Pancreas (tissue), 10 donors: Measurements from ENCODE around the gene C20orf141. TPM values are rescaled to one million over a fixed set of nuclear protein-coding genes. Genes with fewer than 3 reads are reported as not detected.
A peak's percentile ranks its signal among the peaks of the same experiment; 100 is the strongest.

ENCODE experiments used
- ATAC-seq, 4 donors: fragments of 200-7000 bp; cut with Tn5 transposase; one replicate each; pipeline versions ENCODE4 v1.8.0 to v1.9.1; 2020; ENCODE audit warnings: mild to moderate bottlenecking in 4 of 4, moderate library complexity in 4 of 4
- DNase-seq, 6 donors: peaks; one replicate each; pipeline ENCODE4 v3.0.0-alpha.2; 2020
- FAIRE-seq: peaks from 2 replicates; lab custom pipeline; 2012; peaks lifted over from hg19 to GRCh38; lab: Jason Lieb, UNC
- H3K27ac ChIP-seq, 4 donors: fragments of 200-600 bp; sonication (generic); 1 replicate in 3 of 4; 2 replicates in 1 of 4; pipeline versions ENCODE4 v1.5.0 to v1.8.0; 2020
- H3K27me3 ChIP-seq, 4 donors: fragments of 200-600 bp; one replicate each; pipeline ENCODE4 v1.8.0; 2021
- H3K36me3 ChIP-seq, 3 donors: fragments of 200-600 bp; sonication (generic) in 1 of 3; one replicate each; pipeline versions ENCODE4 v1.5.0 to v1.8.0; 2020 to 2021
- H3K4me1 ChIP-seq, 3 donors: fragments of 200-600 bp; one replicate each; pipeline ENCODE4 v1.8.0; 2021
- H3K4me3 ChIP-seq, 4 donors: fragments of 200-600 bp; sonication (generic) in 2 of 4; one replicate each; pipeline versions ENCODE4 v1.5.0 to v1.8.0; 2020 to 2021
- H3K9me3 ChIP-seq, 4 donors: fragments of 200-600 bp; one replicate each; pipeline ENCODE4 v1.8.0; 2021
- CTCF ChIP-seq, 4 donors: fragments of 200-600 bp; sonication (generic) in 3 of 4; IDR thresholded peaks; one replicate each; pipeline versions ENCODE4 v1.5.0 to v1.8.0; 2021; ENCODE audit warnings: antibody characterized with exemption in 4 of 4
- WGBS, 2 donors: extraction: QIAGEN DNeasy Blood & Tissue Kit; methylation state at CpG; one replicate each; pipeline ENCODE4 v1.1.7; 2013; 5-methylcytosine and 5-hydroxymethylcytosine counted together
- intact Hi-C, 3 donors: fragments of 100-400 bp; cut with DNase I; formaldehyde crosslinking; loops; one replicate each; pipeline versions ENCODE4 v1.11.1 to v1.14.2; 2022
- polyA plus RNA-seq, 2 donors: library from polyadenylated mRNA; stranded (reverse); fragments of 200-250 nt; gene quantifications; one replicate each; pipeline ENCODE4 v1.2.3, GENCODE V29; 2013
- total RNA-seq, 6 donors: library from RNA; stranded (reverse); fragmentation: NEBNext Ultra II Directional in 4 of 6; extraction: Animal tissue kit (Norgen Biotek cat#: 25700) in 4 of 6; gene quantifications; one replicate each; pipeline versions ENCODE4 v1.2.1 to v1.2.4, GENCODE V29; 2021 to 2023
- donor health status: healthy with polysubstance abuse.
- donor health status: DM: no; HTN: no; CAD: no; lungs with moderate emphysema.
- donor health status: DM: no; HTN: no; CAD: no.
- donor health status: control.
- donor health status: control.
- donor health status: Bipolar disorder and iron deficiency.
- donor health status: DM: yes; HTN: yes; CAD: no.
- donor health status: DM: no; HTN: no; CAD: no.
- donor health status: DM: no; HTN: no; CAD: no.
- donor health status: DM: yes; HTN: yes; CAD: no.

C20orf141 gene
- total and polyA plus RNA-seq, 8 donors = 0.19 TPM; not detected in 7

GRCh38 chr20:2809690-2810089 is 5.1 kb upstream of the C20orf141 start:
- no peak for DNase-seq
- no peak overlapping the region for H3K27ac ChIP-seq
- TF ChIP-seq CTCF (IDR thresholded peaks at IDR 0.05) = no peak
- H3K36me3 ChIP-seq = no peaks in the 10 kb centered on the region
- FAIRE-seq = no peak
- H3K4me3 ChIP-seq = no peak overlapping the region
- peaks cover 0 to 12% (median 3%) of the 10 kb centered on the region in 4 donors for H3K27me3 ChIP-seq
- intact Hi-C loops = no loop called here
- ATAC-seq = no peak
- 86 to 88% methylated on average over 10 of the region's 10 CpGs for WGBS, 2 donors
- no peaks in the 10 kb centered on the region for H3K9me3 ChIP-seq
- H3K4me1 ChIP-seq = no peaks in the 10 kb centered on the region

GRCh38 chr20:2812189-2812588 is 2.6 kb upstream of the C20orf141 start:
- no peak for ATAC-seq
- Histone ChIP-seq H3K27ac (no peak overlapping the region), H3K36me3 (no peaks in the 10 kb centered on the region), H3K4me1 (no peaks in the 10 kb centered on the region), H3K4me3 (no peak overlapping the region), H3K9me3 (no peaks in the 10 kb centered on the region), H3K27me3 (peaks cover 0 to 11% (median 0%) of the 10 kb centered on the region in 4 donors)
- FAIRE-seq = no peak
- DNase-seq = no peak
- TF ChIP-seq CTCF (IDR thresholded peaks at IDR 0.05) = no peak
- intact Hi-C loops = no loop called here
- WGBS, 2 donors = 57 to 62% methylated on average over 3 of the region's 3 CpGs

GRCh38 chr20:2814076-2814475 is 711 bp upstream of the C20orf141 start:
- Histone ChIP-seq H3K4me3 (no peak overlapping the region), H3K36me3 (no peaks in the 10 kb centered on the region), H3K27me3 (peaks cover 0 to 11% (median 0%) of the 10 kb centered on the region in 4 donors), H3K4me1 (no peaks in the 10 kb centered on the region), H3K9me3 (no peaks in the 10 kb centered on the region), H3K27ac (no peak overlapping the region)
- TF ChIP-seq CTCF (IDR thresholded peaks at IDR 0.05) = no peak
- WGBS, 2 donors = 87 to 100% methylated on average over 1 of the region's 1 CpG
- DNase-seq (no peak), ATAC-seq (no peak), FAIRE-seq (no peak)
- intact Hi-C loops = no loop called here

- Histone ChIP-seq H3K36me3 (no peaks in the 10 kb centered on the region), H3K4me1 (no peaks in the 10 kb centered on the region), H3K9me3 (no peaks in the 10 kb centered on the region), H3K27me3 (peaks cover 0 to 11% (median 0%) of the 10 kb centered on the region in 4 donors), H3K4me3 (no peak overlapping the region), H3K27ac (no peak overlapping the region)
- FAIRE-seq (no peak), DNase-seq (peak in 1 of 6 donors; percentile 42), ATAC-seq (no peak)
- no peak for TF ChIP-seq CTCF (IDR thresholded peaks at IDR 0.05)
- WGBS, 2 donors = 85 to 88% methylated on average over 8 of the region's 8 CpGs
- intact Hi-C loops = no loop called here
Measured at GRCh38 chr20:2815242-2815900, 584 bp downstream of the C20orf141 start.

GRCh38 chr20:2816030-2816582 is 1.3 kb downstream of the C20orf141 start, which contains the start of gene TMEM239:
TSS of gene TMEM239 (plus strand) at chr20:2816364. CDS start at chr20:2816555, 191 bp downstream.
- TF ChIP-seq CTCF (IDR thresholded peaks at IDR 0.05) = no peak

More at GRCh38 chr20:2816030-2816582, 1.3 kb downstream of the C20orf141 start, which contains the start of gene TMEM239:
- Histone ChIP-seq H3K36me3 (no peaks in the 10 kb centered on the region), H3K4me3 (no peak within 1 kb of the TSS), H3K27me3 (peaks cover 0 to 11% (median 0%) of the 10 kb centered on the region in 4 donors), H3K27ac (no peak within 1 kb of the TSS), H3K9me3 (no peaks in the 10 kb centered on the region), H3K4me1 (no peaks in the 10 kb centered on the region)
- ATAC-seq (no peak), FAIRE-seq (no peak), DNase-seq (peak in 1 of 6 donors; percentile 45)
- WGBS, 2 donors = 59 to 73% methylated on average over 10 of the region's 10 CpGs
- intact Hi-C loops = no loop called here
